Kidney (tissue), 14 donors: ENCODE results near the gene MUC6. TPM values are rescaled to one million over a fixed set of nuclear protein-coding genes. Genes with fewer than 3 reads are reported as not detected.

ENCODE experiments used
- DNase-seq, 5 donors: peaks; one replicate each; pipeline ENCODE4 v3.0.0-alpha.2; 2013 to 2020
- FAIRE-seq: peaks from 2 replicates; lab custom pipeline; 2012; peaks lifted over from hg19 to GRCh38; lab: Jason Lieb, UNC
- H3K27ac ChIP-seq, 2 donors: one replicate each; pipeline ENCODE4 v1.7.0; 2013; ENCODE audit warnings: low read depth in 2 of 2, low read length in 2 of 2, inconsistent platforms in 1 of 2
- H3K27me3 ChIP-seq: one replicate; pipeline ENCODE4 v1.7.1; 2013; ENCODE audit warnings: low read length, inconsistent platforms; ENCODE audit not compliant: control insufficient read depth, insufficient read depth
- H3K36me3 ChIP-seq, 3 donors: one replicate each; pipeline versions ENCODE4 v1.7.0 to v1.7.1; 2013; ENCODE audit warnings: low read length in 3 of 3, control low read depth in 1 of 3, inconsistent platforms in 1 of 3; ENCODE audit not compliant: insufficient read depth in 3 of 3, control insufficient read depth in 2 of 3
- H3K4me1 ChIP-seq, 3 donors: one replicate each; pipeline versions ENCODE4 v1.7.0 to v1.7.1; 2013; ENCODE audit warnings: low read length in 3 of 3, inconsistent platforms in 1 of 3, low read depth in 1 of 3; ENCODE audit not compliant: control insufficient read depth in 2 of 3, insufficient read depth in 2 of 3
- H3K4me3 ChIP-seq, 3 donors: one replicate each; pipeline versions ENCODE4 v1.7.0 to v1.8.1; 2013; ENCODE audit warnings: low read length in 3 of 3, control low read depth in 1 of 3, inconsistent platforms in 1 of 3
- H3K9ac ChIP-seq, 3 donors: one replicate each; pipeline versions ENCODE4 v1.7.0 to v1.7.1; 2013; ENCODE audit warnings: low read length in 3 of 3, control low read depth in 1 of 3, inconsistent platforms in 1 of 3
- H3K9me3 ChIP-seq, 3 donors: one replicate each; pipeline versions ENCODE4 v1.7.0 to v1.7.1; 2013; ENCODE audit warnings: low read length in 3 of 3, control low read depth in 1 of 3, inconsistent platforms in 1 of 3; ENCODE audit not compliant: control insufficient read depth in 2 of 3, insufficient read depth in 1 of 3
- intact Hi-C: fragments of 100-400 bp; cut with DNase I; formaldehyde crosslinking; loops from one replicate; pipeline ENCODE4 v1.11.1; 2022
- polyA plus RNA-seq: library from polyadenylated mRNA; stranded (reverse); fragments of 350-450 nt; fragmentation: Illumina TruSeq; extraction: RNeasy Lipid Tissue Mini Kit (QIAGEN cat#74804); gene quantifications from one replicate; pipeline ENCODE4 v1.2.3, GENCODE V29; 2014; ENCODE audit warnings: low read depth, low replicate concordance; ENCODE audit not compliant: insufficient read depth
- total RNA-seq: library from RNA; stranded (reverse); fragmentation: NEBNext Ultra II Directional; extraction: Animal tissue kit (Norgen Biotek cat#: 25700); gene quantifications from one replicate; pipeline ENCODE4 v1.2.1, GENCODE V29; 2021
- TF ChIP-seq, protein P1 (sequence below): IDR thresholded peaks from 3 replicates; pipeline ENCODE4 v1.5.1; 2012; ENCODE audit warnings: mild to moderate bottlenecking, moderate library complexity, borderline replicate concordance; ENCODE audit not compliant: insufficient read depth; ENCODE audit errors: extremely low read depth
- donor health status: control.
- donor health status: control.
- donor health status: control.
- donor health status: control.
- donor health status: control.
- donor health status: DM: yes; HTN: yes; CAD: no.
- donor health status: Normal renal cell carcinoma (clear cell type).

The MUC6 gene
- total and polyA plus RNA-seq, 2 donors from 2014 or later, result 1.1 to 3.0 TPM

DNA sequence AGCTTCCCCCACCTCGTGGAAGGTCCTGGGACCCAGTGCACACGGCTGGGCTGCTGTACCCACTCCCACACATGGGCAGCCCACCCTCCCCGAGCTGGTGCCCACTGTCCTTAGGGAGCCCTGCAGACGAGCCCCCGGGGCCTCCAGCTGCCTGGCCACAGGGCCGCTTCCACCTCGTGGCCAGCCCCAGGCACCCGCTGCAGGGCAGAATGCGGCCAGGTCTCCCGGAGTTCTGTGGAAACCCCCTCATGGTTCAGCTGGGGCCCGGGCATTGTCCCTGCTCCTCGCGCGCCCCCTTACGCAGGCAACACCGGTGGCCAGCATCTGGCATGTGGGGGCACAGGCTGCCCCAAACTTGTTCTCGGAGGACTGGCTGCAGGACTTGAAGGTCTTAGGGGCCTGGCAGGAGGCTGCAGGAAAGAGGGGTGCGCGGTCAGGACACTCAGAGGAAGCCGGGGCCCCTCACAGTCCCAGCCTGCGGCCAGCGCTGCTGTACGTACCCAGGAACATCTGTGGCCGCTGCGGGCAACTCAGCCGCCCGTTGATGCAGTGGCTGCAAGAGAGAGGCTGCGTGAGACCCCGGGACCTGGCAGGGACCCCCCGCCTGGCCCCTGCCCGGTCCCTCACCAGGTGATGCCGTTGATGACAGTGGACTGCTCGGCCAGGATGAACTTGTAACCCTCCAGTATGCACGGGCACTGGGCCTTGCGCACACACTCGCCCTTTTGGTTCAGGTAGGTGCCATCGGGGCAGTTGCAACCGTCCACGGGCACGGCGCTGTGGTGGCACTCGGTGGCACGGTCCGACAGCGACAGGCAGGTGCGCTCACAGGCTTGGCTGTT lies 9.7 kb downstream of the MUC6 start:
- Histone ChIP-seq H3K4me3 (no peak overlapping the region), H3K4me1 (no peaks in the 10 kb centered on the region), H3K9ac (no peak overlapping the region), H3K36me3 (peaks cover 0 to 2% (median 0%) of the 10 kb centered on the region in 3 donors), H3K27me3 (no peaks in the 10 kb centered on the region), H3K9me3 (peaks cover 0 to 3% (median 0%) of the 10 kb centered on the region in 3 donors), H3K27ac (no peak overlapping the region)
- DNase-seq (no peak), FAIRE-seq (no peak)
- TF ChIP-seq, protein P1, sequence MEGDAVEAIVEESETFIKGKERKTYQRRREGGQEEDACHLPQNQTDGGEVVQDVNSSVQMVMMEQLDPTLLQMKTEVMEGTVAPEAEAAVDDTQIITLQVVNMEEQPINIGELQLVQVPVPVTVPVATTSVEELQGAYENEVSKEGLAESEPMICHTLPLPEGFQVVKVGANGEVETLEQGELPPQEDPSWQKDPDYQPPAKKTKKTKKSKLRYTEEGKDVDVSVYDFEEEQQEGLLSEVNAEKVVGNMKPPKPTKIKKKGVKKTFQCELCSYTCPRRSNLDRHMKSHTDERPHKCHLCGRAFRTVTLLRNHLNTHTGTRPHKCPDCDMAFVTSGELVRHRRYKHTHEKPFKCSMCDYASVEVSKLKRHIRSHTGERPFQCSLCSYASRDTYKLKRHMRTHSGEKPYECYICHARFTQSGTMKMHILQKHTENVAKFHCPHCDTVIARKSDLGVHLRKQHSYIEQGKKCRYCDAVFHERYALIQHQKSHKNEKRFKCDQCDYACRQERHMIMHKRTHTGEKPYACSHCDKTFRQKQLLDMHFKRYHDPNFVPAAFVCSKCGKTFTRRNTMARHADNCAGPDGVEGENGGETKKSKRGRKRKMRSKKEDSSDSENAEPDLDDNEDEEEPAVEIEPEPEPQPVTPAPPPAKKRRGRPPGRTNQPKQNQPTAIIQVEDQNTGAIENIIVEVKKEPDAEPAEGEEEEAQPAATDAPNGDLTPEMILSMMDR, result no peak
- intact Hi-C loops, result no loop called here

- peaks cover 0 to 2% (median 0%) of the 10 kb centered on the region in 3 donors for H3K36me3 ChIP-seq
- no peaks in the 10 kb centered on the region for H3K4me1 ChIP-seq
- H3K9ac ChIP-seq, result no peak overlapping the region
- intact Hi-C loops, result no loop called here
- TF ChIP-seq, protein P1, result no peak
- DNase-seq (no peak), FAIRE-seq (no peak)
- no peaks in the 10 kb centered on the region for H3K27me3 ChIP-seq
- no peak overlapping the region for H3K4me3 ChIP-seq
- peaks cover 0 to 3% (median 0%) of the 10 kb centered on the region in 3 donors for H3K9me3 ChIP-seq
- no peak overlapping the region for H3K27ac ChIP-seq
These were observed 10.4 kb downstream of the MUC6 start for GRCh38 chr11:1026163-1026450.

DNA sequence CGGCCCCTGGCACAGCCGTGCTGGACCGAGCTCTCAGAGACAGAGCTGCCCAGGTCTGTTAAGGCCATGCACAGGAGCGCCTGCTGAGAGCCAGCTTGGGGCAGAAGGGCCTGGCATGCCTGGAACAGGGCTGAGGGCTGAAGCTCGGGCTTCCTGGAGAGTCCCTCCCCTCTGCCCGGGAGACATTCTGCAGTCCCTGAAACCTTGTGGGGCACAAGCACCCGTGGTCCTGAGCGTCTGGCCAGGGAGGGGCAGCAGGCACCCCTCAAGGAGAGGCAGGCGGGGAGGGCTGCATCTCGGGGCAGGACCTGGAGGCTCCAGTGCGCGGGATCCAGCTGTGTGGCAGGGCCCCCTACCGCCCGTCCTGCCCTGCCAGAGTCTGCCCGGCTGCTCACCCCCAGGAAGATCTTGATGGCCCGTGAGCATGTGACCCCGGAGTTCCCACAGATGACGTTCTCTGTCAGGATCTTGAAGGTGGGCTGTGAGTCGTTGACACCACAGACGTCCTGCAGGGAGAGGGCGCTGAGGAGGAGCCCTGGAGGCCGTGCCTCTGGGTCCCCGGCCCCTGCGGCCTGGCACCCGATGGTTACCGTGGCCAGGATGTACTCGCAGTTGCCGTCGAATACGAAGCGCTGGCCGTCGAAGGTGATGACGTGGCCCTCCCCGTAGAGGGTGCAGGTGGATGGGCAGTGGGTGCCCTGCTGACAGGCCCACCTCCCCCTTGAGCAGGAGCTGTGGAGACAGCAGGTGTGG lies 10.9 kb downstream of the MUC6 start:
- no peak for FAIRE-seq
- no peaks in the 10 kb centered on the region for H3K27me3 ChIP-seq
- H3K27ac ChIP-seq, result no peak overlapping the region
- H3K4me3 ChIP-seq, result no peak overlapping the region
- intact Hi-C loops, result no loop called here
- DNase-seq, result no peak
- TF ChIP-seq, protein P1, result no peak
- H3K4me1 ChIP-seq, result no peaks in the 10 kb centered on the region
- H3K9ac ChIP-seq, result no peak overlapping the region
- peaks cover 0 to 2% (median 0%) of the 10 kb centered on the region in 3 donors for H3K36me3 ChIP-seq
- H3K9me3 ChIP-seq, result peaks cover 0 to 3% (median 0%) of the 10 kb centered on the region in 3 donors
